Left lobe of liver (tissue), 2 donors: ENCODE measurements around the gene PLA2G4B. TPM values are rescaled to one million over a fixed set of nuclear protein-coding genes. Genes with fewer than 3 reads are reported as not detected.
A peak's percentile ranks its signal among the peaks of the same experiment; 100 is the strongest.

Source experiments
- ATAC-seq: fragments of 200-7000 bp; cut with Tn5 transposase; one replicate; pipeline ENCODE4 v1.9.1; 2020; ENCODE audit warnings: mild to moderate bottlenecking, moderate library complexity
- DNase-seq: peaks from one replicate; pipeline ENCODE4 v3.0.0-alpha.2; 2020; ENCODE audit warnings: low spot score
- total RNA-seq: library from RNA; stranded (reverse); gene quantifications from one replicate; pipeline ENCODE4 v1.2.1, GENCODE V29; 2021
- donor health status: DM: no; HTN: no; CAD: no; lungs with moderate emphysema.
- donor health status: DM: no; HTN: yes; CAD: no.

Gene PLA2G4B
- total RNA-seq, result 5.9 TPM

DNA sequence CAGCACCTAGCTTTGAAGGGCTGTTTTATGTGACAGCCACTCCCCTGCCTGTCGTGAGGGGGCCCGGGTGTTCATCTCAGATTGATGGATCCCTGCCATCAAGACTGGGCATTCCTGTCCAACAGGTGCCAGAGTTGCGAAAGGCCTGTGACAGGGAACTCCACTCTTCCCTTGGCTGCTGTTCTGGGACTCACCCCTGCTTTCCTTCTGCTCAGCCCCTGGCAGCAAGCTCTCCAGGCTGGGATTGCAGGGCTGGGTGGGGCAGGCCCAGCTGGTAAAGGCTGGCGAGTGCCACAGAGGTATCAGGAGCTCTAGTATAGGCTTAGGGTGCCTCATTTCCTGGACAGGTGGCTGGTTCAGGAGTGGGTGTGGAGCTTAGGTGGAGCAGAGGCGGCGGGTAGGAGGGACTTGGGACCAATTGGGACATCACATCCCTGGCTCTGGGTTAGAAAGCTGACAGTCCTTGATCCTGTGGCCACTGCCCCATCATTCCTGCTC, at the start of gene PLA2G4B:
PLA2G4B (plus strand) TSS at position 448 of the 498 bp plus-strand sequence. CDS start 67 bp downstream, outside the sequence.
- peak; percentile 40 for ATAC-seq
- no peak for DNase-seq

- no peak for DNase-seq
- no peak for ATAC-seq
These were observed 49.4 kb upstream of the PLA2G4B start for GRCh38 chr15:41789236-41789635.

GRCh38 chr15:41789662-41790061, 49.0 kb upstream of the PLA2G4B start:
- ATAC-seq (no peak), DNase-seq (no peak)

DNA sequence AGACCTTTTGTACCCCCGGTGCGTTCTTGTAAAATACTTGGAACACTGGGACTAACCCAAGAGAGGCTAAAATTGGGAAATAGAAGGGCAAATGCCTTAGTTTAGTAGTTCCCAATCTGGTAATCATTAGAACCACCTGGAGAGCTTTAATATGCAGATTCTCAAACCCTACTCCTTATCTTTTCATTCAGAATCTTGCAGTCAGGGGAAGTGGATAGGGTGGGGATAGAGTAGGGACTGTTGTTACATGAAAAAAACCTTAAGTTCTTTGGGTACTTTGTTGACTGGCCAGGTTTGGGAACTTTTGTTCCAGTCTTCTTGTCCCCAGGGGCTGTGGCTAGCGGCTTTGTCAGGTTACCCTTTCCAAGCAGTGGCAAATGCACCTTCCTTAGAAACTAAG, 48.5 kb upstream of the PLA2G4B start:
- no peak for DNase-seq
- ATAC-seq, result no peak

DNA sequence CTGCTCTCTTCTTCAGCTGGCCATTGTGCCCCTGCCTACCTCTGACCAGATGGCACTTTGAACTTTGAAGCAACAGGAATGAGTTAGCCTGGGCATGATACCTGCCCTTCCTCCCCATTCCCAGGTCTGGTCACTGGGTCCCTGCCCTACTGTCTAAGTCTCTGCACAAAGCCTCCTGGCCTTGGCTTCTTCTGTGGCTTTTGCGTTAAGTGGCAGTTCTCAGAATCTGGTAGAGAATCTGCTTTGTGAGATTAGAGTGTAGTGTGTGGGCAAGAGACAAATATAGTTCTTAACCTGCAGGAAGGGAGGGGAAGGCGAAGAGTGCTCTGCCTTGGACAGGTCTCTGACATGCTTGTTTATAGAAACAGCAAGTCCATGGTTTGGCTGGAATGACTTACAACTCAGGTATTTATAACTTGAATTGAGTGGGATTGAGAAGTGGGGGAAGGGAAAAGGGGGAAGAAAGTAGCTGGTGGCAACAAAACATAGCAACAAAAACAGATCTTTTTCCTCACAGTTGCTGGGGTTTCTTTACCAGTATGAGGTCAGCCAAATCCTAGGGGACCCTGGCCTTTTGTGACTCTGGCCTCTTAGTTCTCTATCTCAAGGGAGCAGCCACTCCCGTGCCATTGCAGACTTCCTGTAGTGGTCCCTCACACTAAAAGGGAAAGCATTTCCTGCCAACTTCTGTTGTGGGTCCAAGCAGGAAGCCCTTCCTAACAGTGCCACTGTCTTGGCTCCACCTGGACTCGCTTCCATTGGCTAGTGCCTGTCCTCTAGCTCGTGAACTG, 47.7 kb upstream of the PLA2G4B start:
- DNase-seq (no peak), ATAC-seq (peak; percentile 98)

DNA sequence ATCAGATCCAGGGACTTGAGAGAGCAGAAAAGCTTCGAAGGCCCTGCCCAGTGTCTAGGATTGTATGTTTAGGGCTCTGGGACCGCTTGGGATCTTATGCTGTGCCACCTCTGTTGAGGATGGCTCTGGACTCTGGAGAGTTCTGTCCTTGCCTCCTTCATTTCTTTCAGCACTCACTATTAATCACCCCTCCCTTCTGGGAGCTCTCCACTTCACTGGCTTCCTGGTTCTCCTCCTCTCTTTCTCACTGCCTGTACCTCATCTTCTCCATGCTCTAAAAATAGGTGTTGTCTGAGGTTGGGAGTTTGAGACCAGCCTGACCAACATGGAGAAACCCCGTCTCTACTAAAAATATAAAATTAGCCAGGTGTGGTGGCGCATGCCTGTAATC, 47.1 kb upstream of the PLA2G4B start:
- no peak for ATAC-seq
- no peak for DNase-seq

- ATAC-seq (no peak), DNase-seq (no peak)
These were observed 46.5 kb upstream of the PLA2G4B start for GRCh38 chr15:41792000-41792637.

GRCh38 chr15:41794081-41794480, 44.6 kb upstream of the PLA2G4B start:
- no peak for DNase-seq
- ATAC-seq, result no peak

- peak; percentile 14 for ATAC-seq
- DNase-seq, result no peak
These were observed 42.4 kb upstream of the PLA2G4B start for GRCh38 chr15:41795996-41796856.

- DNase-seq, result no peak
These were observed 41.3 kb upstream of the PLA2G4B start for GRCh38 chr15:41797201-41797944.

GRCh38 chr15:41798607-41799487, 39.8 kb upstream of the PLA2G4B start:
- ATAC-seq, result peak; percentile 74
- no peak for DNase-seq

More at GRCh38 chr15:41797201-41797944, 41.3 kb upstream of the PLA2G4B start:
- ATAC-seq, result no peak

- no peak for ATAC-seq
- no peak for DNase-seq
These were observed 39.2 kb upstream of the PLA2G4B start for GRCh38 chr15:41799488-41799805.

DNA sequence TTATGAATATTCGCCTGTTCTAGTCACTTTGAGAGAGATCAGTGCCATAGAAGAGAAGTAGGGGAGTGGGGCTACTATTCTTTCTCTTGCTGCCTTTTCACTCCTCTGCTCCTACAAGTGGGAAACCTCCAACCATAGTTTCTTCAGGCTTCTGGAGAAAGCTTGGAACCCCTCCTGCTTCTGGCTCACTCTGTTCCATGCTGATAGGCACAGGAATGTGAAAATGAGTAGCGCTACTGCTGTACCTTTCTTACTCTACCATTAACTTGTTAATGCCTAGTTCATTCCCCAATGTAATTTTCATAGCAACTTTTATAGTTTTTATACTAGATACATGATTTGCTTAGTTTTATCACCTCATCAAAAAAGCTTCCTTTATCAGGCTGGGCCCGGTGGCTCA, 37.5 kb upstream of the PLA2G4B start:
- DNase-seq (no peak), ATAC-seq (no peak)

DNA sequence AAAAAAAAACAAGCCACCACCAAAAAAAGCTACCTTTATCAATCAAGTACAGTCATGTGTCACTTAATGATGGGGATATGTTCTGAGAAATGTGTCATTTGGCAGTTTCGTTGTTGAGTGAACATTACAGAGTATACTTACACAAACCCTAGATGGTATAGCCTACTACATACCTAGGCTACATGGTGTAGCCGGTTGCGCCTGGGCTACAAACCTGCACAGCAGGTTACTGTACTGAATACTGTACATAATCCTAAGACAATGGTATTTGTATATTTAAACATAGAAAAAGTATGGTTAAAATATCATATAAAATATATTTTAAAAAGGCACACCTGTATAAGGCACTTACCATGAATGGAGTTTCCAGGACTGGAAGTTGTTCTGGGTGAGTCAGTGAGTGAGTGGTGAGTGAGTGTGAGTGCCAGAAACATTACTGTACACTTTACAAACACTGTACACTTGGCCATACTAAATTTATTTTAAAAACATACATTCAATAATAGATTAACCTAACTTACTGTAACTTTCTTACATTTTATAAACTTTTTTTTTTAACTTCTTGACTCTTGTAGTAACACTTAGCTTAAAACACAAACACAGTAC, 36.7 kb upstream of the PLA2G4B start:
- ATAC-seq (no peak), DNase-seq (no peak)

GRCh38 chr15:41804361-41804760, 34.3 kb upstream of the PLA2G4B start:
- DNase-seq, result no peak
- ATAC-seq, result no peak

- ATAC-seq, result no peak
- no peak for DNase-seq
These were observed 33.6 kb upstream of the PLA2G4B start for GRCh38 chr15:41804916-41805666.

- DNase-seq (no peak), ATAC-seq (no peak)
These were observed 32.9 kb upstream of the PLA2G4B start for GRCh38 chr15:41805711-41806110.
